Left colon (tissue), 2 donors: Measurements from ENCODE around the gene CPNE4. TPM values are rescaled to one million over a fixed set of nuclear protein-coding genes. Genes with fewer than 3 reads are reported as not detected.

Source experiments
- ATAC-seq: fragments of 200-7000 bp; cut with Tn5 transposase; one replicate; pipeline ENCODE4 v1.9.1; 2020; ENCODE audit warnings: mild to moderate bottlenecking, moderate library complexity
- DNase-seq, 2 donors: peaks; one replicate each; pipeline ENCODE4 v3.0.0-alpha.2; 2020
- intact Hi-C, 2 donors: fragments of 100-400 bp; cut with DNase I in 1 of 2; cut with micrococcal nuclease in 1 of 2; formaldehyde crosslinking; loops; one replicate each; pipeline versions ENCODE4 v1.11.2 to v1.14.0; 2022; cut with DNase I, micrococcal nuclease
- microRNA-seq, 2 donors: library from miRNA; unstranded; fragments of <30 nt; microRNA quantifications; one replicate each; pipeline versions ENCODE4 v1.1.0 to v1.2.0, GENCODE V29; 2020
- total RNA-seq, 2 donors: library from RNA; stranded (reverse); fragmentation: NEBNext Ultra II Directional; extraction: Animal tissue kit (Norgen Biotek cat#: 25700); gene quantifications; one replicate each; pipeline ENCODE4 v1.2.1, GENCODE V29; 2021
- donor health status: DM: no; HTN: no; CAD: no.
- donor health status: DM: yes; HTN: yes; CAD: no.

Gene CPNE4
- total RNA-seq, 2 donors from 2014 or later = 0.46 to 0.53 TPM

DNA sequence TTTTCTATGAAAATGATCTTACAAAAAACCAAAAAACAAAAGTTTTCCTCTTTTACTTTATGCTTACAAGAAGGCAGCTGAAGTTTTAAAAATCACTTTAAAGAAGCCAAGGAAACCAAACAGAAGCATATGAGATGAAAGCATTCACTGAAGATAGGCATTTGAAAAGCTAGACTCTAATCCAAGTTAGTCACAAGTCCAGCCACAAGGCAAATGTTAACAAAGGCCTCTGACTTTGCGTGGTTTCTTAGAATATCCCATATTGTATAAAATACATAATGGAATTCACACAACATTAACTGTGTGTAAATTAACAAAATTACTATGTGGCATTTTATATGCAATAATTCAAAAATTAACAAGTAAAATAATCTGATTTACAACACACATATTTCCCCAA is 549.7 kb downstream of the CPNE4 start:
- ATAC-seq (no peak), DNase-seq (no peak)
- intact Hi-C loops = no loop called here

DNA sequence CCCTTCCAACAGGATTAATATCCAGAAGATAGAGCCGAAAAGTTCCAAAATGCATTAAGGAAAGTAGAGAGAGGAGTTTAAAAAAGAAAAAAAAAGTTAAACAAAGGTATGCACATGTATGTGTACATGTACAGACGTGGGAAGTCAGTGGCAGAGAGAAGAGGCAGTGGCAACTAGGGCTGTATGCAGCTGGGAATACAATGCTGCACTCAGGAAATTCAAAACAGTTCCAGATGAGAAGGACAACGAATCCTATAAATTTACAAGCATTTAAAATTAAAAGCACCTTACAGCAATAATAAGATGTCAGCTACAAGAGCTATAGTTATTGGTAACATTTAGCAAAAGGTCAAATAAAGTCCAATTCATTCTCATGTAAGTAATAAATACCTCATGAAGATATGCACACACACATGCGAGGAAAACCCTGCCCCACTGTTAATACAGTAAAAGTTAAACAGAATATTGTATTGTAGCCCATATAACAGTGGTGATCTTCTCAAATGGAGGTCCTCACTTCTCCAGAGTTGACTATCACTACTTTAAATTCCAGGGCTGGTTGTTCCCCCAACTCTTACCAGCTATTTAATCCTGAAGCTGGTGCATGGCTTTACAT is 550.2 kb downstream of the CPNE4 start:
- ATAC-seq (no peak), DNase-seq (no peak)
- intact Hi-C loops = no loop called here

Small RNAs within 50 kb of the gene (microRNA-seq; reads per million reads assigned to microRNA genes)
- gene MIR5704 = 0 reads per million in 2 donors
